PFSK-1 (cell line): ENCODE data around the gene MCM7.

Experiments used
- FOXP2 ChIP-seq: optimal IDR thresholded peaks from 2 replicates; pipeline ENCODE3; 2011; ENCODE audit warnings: borderline replicate concordance, control low read depth, inconsistent platforms; ENCODE audit not compliant: insufficient read depth; ENCODE audit errors: extremely low read length, extremely low read depth
- POLR2AphosphoS5 ChIP-seq: IDR thresholded peaks from 2 replicates; pipeline ENCODE4 v1.6.1; 2012; ENCODE audit warnings: low read depth, mild to moderate bottlenecking, control low read depth, low read length, moderate library complexity
- REST ChIP-seq, 2 experiments: IDR thresholded peaks; 2 replicates each; pipeline versions ENCODE4 v1.6.1 to v1.8.0; 2011 to 2012; ENCODE audit warnings: low read depth in 2 of 2, low read length in 2 of 2, control low read depth in 1 of 2, inconsistent platforms in 1 of 2, mild to moderate bottlenecking in 1 of 2, moderate library complexity in 1 of 2; ENCODE audit not compliant: insufficient read depth in 1 of 2
- SIN3A ChIP-seq: IDR thresholded peaks from 2 replicates; pipeline ENCODE4 v1.6.1; 2012; ENCODE audit warnings: mild to moderate bottlenecking, low read length, moderate library complexity, borderline replicate concordance; ENCODE audit not compliant: insufficient read depth
- TAF1 ChIP-seq: IDR thresholded peaks from 2 replicates; pipeline ENCODE4 v1.6.1; 2012; ENCODE audit warnings: low read length, control low read depth, borderline replicate concordance; ENCODE audit not compliant: insufficient read depth

The MCM7 gene

GRCh38 chr7:100093498-100093897 lies 7.7 kb downstream of the MCM7 start:
- TF ChIP-seq FOXP2 (no peak), POLR2AphosphoS5 (no peak; the same call in 1 of the 2 replicates)

GRCh38 chr7:100093054-100093453 lies 8.1 kb downstream of the MCM7 start:
- TF ChIP-seq TAF1: no peak
- no peak; the same call in 1 of the 2 replicates for TF ChIP-seq POLR2AphosphoS5
- TF ChIP-seq SIN3A: no peak
- TF ChIP-seq FOXP2: no peak
- no peak for TF ChIP-seq REST (IDR thresholded peaks at IDR 0.05; ENCODE audit: insufficient read depth in 1 of 2, low read depth in 2 of 2, low read length in 2 of 2)

GRCh38 chr7:100091411-100092181 lies 9.6 kb downstream of the MCM7 start:
- TF ChIP-seq SIN3A (no peak), POLR2AphosphoS5 (peak; percentile 44; the same call in 1 of the 2 replicates)

- 0 out of 2 replicates have a peak, but pooled peaks have one; percentile 5 for TF ChIP-seq POLR2AphosphoS5
- TF ChIP-seq SIN3A: no peak
- TF ChIP-seq FOXP2: no peak
- TF ChIP-seq TAF1: no peak
- TF ChIP-seq REST (IDR thresholded peaks at IDR 0.05; ENCODE audit: insufficient read depth in 1 of 2, low read depth in 2 of 2, low read length in 2 of 2): no peak
These were observed 10.4 kb downstream of the MCM7 start for GRCh38 chr7:100090527-100091410.

- no peak for TF ChIP-seq REST (IDR thresholded peaks at IDR 0.05; ENCODE audit: insufficient read depth in 1 of 2, low read depth in 2 of 2, low read length in 2 of 2)
- no peak for TF ChIP-seq POLR2AphosphoS5
- no peak for TF ChIP-seq SIN3A
- no peak for TF ChIP-seq TAF1
- no peak for TF ChIP-seq FOXP2
These were observed 11.6 kb downstream of the MCM7 start for GRCh38 chr7:100089458-100090196.
